CD4-positive, alpha-beta memory T cell (primary cell): ENCODE results near the gene SLC25A1. TPM values are rescaled to one million over a fixed set of nuclear protein-coding genes. Genes with fewer than 3 reads are reported as not detected.

Source experiments
- CTCF ChIA-PET: fragments of 350-600 bp; sonication (Branson Sonifier 250); formaldehyde crosslinking; loops from one replicate; lab custom pipeline; 2021; ENCODE audit warnings: inconsistent platforms; ENCODE audit not compliant: partially characterized antibody; lab: Charles Lee
- POLR2A ChIA-PET: fragments of 350-600 bp; sonication (Branson Sonifier 250); formaldehyde crosslinking; loops from one replicate; lab custom pipeline; 2021; ENCODE audit not compliant: partially characterized antibody; lab: Charles Lee
- DNase-seq, 5 donors: peaks; one replicate each; pipeline versions ENCODE4 v3.0.0 to v3.0.0-alpha.2; 2020 to 2022; ENCODE audit warnings: mixed read lengths in 1 of 5
- H3K27ac ChIP-seq: one replicate; pipeline ENCODE4 v1.7.0; 2013; ENCODE audit warnings: low read depth, low read length
- H3K27me3 ChIP-seq: 2 replicates; pipeline ENCODE4 v1.7.0; 2013; ENCODE audit warnings: mild to moderate bottlenecking, low read length, moderate library complexity; ENCODE audit not compliant: insufficient read depth
- H3K36me3 ChIP-seq: 2 replicates; pipeline ENCODE4 v1.7.0; 2013; ENCODE audit warnings: mild to moderate bottlenecking, low read length, moderate library complexity; ENCODE audit not compliant: insufficient read depth
- H3K4me1 ChIP-seq: 2 replicates; pipeline ENCODE4 v1.7.0; 2013; ENCODE audit warnings: mild to moderate bottlenecking, low read length, moderate library complexity; ENCODE audit not compliant: insufficient read depth
- H3K4me3 ChIP-seq, 2 donors: one replicate each; pipeline ENCODE4 v1.7.0; 2013; ENCODE audit warnings: low read length in 2 of 2, mild to moderate bottlenecking in 1 of 2
- H3K9me3 ChIP-seq, 2 donors: one replicate each; pipeline ENCODE4 v1.7.0; 2013; ENCODE audit warnings: low read length in 2 of 2, control low read depth in 1 of 2; ENCODE audit not compliant: control insufficient read depth in 1 of 2
- H3K27ac Mint-ChIP-seq, 7 donors: one replicate each; pipeline ENCODE4 v1.8.0; 2020 to 2021; ENCODE audit warnings: mixed read lengths in 7 of 7, mild to moderate bottlenecking in 6 of 7, inconsistent platforms in 3 of 7, moderate library complexity in 3 of 7
- H3K27me3 Mint-ChIP-seq, 2 donors: one replicate each; pipeline ENCODE4 v1.8.0; 2020 to 2021; ENCODE audit warnings: mixed read lengths in 2 of 2
- H3K36me3 Mint-ChIP-seq, 2 donors: one replicate each; pipeline ENCODE4 v1.8.0; 2020 to 2021; ENCODE audit warnings: mixed read lengths in 2 of 2, inconsistent platforms in 1 of 2, mild to moderate bottlenecking in 1 of 2
- H3K4me1 Mint-ChIP-seq, 4 donors: one replicate each; pipeline ENCODE4 v1.8.0; 2020 to 2021; ENCODE audit warnings: mixed read lengths in 4 of 4, mild to moderate bottlenecking in 1 of 4
- H3K4me3 Mint-ChIP-seq, 8 donors: one replicate each; pipeline ENCODE4 v1.8.0; 2020 to 2021; ENCODE audit warnings: mixed read lengths in 8 of 8, mild to moderate bottlenecking in 7 of 8, moderate library complexity in 6 of 8, inconsistent platforms in 3 of 8
- H3K9me3 Mint-ChIP-seq, 8 donors: one replicate each; pipeline ENCODE4 v1.8.0; 2020 to 2021; ENCODE audit warnings: mixed read lengths in 8 of 8, mild to moderate bottlenecking in 5 of 8, inconsistent platforms in 3 of 8, moderate library complexity in 1 of 8
- intact Hi-C: fragments of 100-400 bp; cut with micrococcal nuclease; formaldehyde crosslinking; loops from one replicate; pipeline ENCODE4 v1.15.1; 2023
- polyA plus RNA-seq, 2 donors: library from polyadenylated mRNA; unstranded; fragments of 300-500 nt; fragmentation: Illumina TruSeq; gene quantifications; one replicate each; pipeline ENCODE4 v1.2.3, GENCODE V29; 2021
- total RNA-seq, 2 experiments: library from RNA; stranded (reverse); gene quantifications; one replicate each; pipeline ENCODE4 v1.2.3, GENCODE V29; 2021

The SLC25A1 gene
- total and polyA plus RNA-seq, 4 experiments from 2014 or later, result 35.5 to 64.9 (median 39.9) TPM

GRCh38 chr22:19142394-19142793, 36.1 kb downstream of the SLC25A1 start:
- H3K9me3 ChIP-seq, result no peaks in the 10 kb centered on the region
- no peak for DNase-seq
- intact Hi-C loops, result no loop called here
- peaks cover 49% of the 10 kb centered on the region for H3K36me3 ChIP-seq
- Mint-ChIP-seq H3K27me3 (peaks cover 2 to 6% of the 10 kb centered on the region in 2 donors), H3K4me1 (peaks cover 11 to 25% (median 18%) of the 10 kb centered on the region in 4 donors), H3K36me3 (peaks cover 23 to 46% of the 10 kb centered on the region in 2 donors), H3K27ac (peak overlapping the region in 1 of 7 donors; percentile 29), H3K9me3 (no peaks in the 10 kb centered on the region), H3K4me3 (peak overlapping the region in 5 of 8 donors; percentile 15 to 44 (median 41))
- POLR2A ChIA-PET, result interaction anchor here (2.8 kb wide), 1 partner anchor 35 kb away, joined by 12 read pairs; the partner anchor contains the start of gene SLC25A1
- CTCF ChIA-PET, result interaction anchor here (0.7 kb wide), 1 partner anchor 31 kb away, joined by 3 read pairs; no protein-coding TSS in a partner anchor
- H3K4me3 ChIP-seq, result no peak overlapping the region
- H3K27me3 ChIP-seq, result no peaks in the 10 kb centered on the region
- H3K27ac ChIP-seq, result no peak overlapping the region
- H3K4me1 ChIP-seq, result peaks cover 12% of the 10 kb centered on the region

GRCh38 chr22:19139974-19140373, 38.6 kb downstream of the SLC25A1 start:
- intact Hi-C loops, result no loop called here
- no peak overlapping the region for H3K4me3 ChIP-seq
- no peak for DNase-seq
- H3K9me3 ChIP-seq, result no peaks in the 10 kb centered on the region
- CTCF ChIA-PET, result interaction anchor here (0.6 to 1.0 kb wide), 2 partner anchors 239 to 490 kb away, joined by 3 read pairs; no protein-coding TSS in a partner anchor
- Mint-ChIP-seq H3K9me3 (no peaks in the 10 kb centered on the region), H3K4me3 (no peak overlapping the region), H3K36me3 (peaks cover 41 to 67% of the 10 kb centered on the region in 2 donors), H3K27ac (no peak overlapping the region), H3K4me1 (peaks cover 13 to 25% (median 19%) of the 10 kb centered on the region in 4 donors), H3K27me3 (no peaks in the 10 kb centered on the region)
- H3K27ac ChIP-seq, result no peak overlapping the region
- H3K4me1 ChIP-seq, result peaks cover 12% of the 10 kb centered on the region
- peaks cover 65% of the 10 kb centered on the region for H3K36me3 ChIP-seq
- POLR2A ChIA-PET, result no interaction called here
- no peaks in the 10 kb centered on the region for H3K27me3 ChIP-seq

GRCh38 chr22:19139001-19139356, 39.6 kb downstream of the SLC25A1 start:
- peaks cover 6 to 15% (median 11%) of the 10 kb centered on the region in 4 donors for H3K4me1 Mint-ChIP-seq
- POLR2A ChIA-PET, result no interaction called here
- H3K27me3 Mint-ChIP-seq, result no peaks in the 10 kb centered on the region
- H3K36me3 ChIP-seq, result peaks cover 71% of the 10 kb centered on the region
- no peak for DNase-seq
- H3K36me3 Mint-ChIP-seq, result peaks cover 42 to 68% of the 10 kb centered on the region in 2 donors
- H3K4me3 ChIP-seq, result no peak overlapping the region
- CTCF ChIA-PET, result no interaction called here
- no peaks in the 10 kb centered on the region for H3K9me3 Mint-ChIP-seq
- H3K4me1 ChIP-seq, result peaks cover 10% of the 10 kb centered on the region
- intact Hi-C loops, result no loop called here
- H3K27ac Mint-ChIP-seq, result no peak overlapping the region
- no peak overlapping the region for H3K4me3 Mint-ChIP-seq
- H3K27ac ChIP-seq, result no peak overlapping the region
- H3K9me3 ChIP-seq, result no peaks in the 10 kb centered on the region
- H3K27me3 ChIP-seq, result no peaks in the 10 kb centered on the region

GRCh38 chr22:19138217-19139000, 40.1 kb downstream of the SLC25A1 start:
- peaks cover 42 to 71% of the 10 kb centered on the region in 2 donors for H3K36me3 Mint-ChIP-seq
- Histone ChIP-seq H3K27me3 (no peaks in the 10 kb centered on the region), H3K27ac (no peak overlapping the region), H3K9me3 (no peaks in the 10 kb centered on the region), H3K4me1 (peaks cover 4% of the 10 kb centered on the region), H3K36me3 (peaks cover 77% of the 10 kb centered on the region), H3K4me3 (no peak overlapping the region)
- no peak for DNase-seq
- ChIA-PET POLR2A (no interaction called here), CTCF (no interaction called here)
- peaks cover 3 to 9% (median 6%) of the 10 kb centered on the region in 4 donors for H3K4me1 Mint-ChIP-seq
- no peak overlapping the region for H3K4me3 Mint-ChIP-seq
- no peak overlapping the region for H3K27ac Mint-ChIP-seq
- no peaks in the 10 kb centered on the region for H3K9me3 Mint-ChIP-seq
- no peaks in the 10 kb centered on the region for H3K27me3 Mint-ChIP-seq
- intact Hi-C loops, result no loop called here

GRCh38 chr22:19137384-19138216, 40.9 kb downstream of the SLC25A1 start:
- no peaks in the 10 kb centered on the region for H3K4me1 ChIP-seq
- Mint-ChIP-seq H3K27me3 (no peaks in the 10 kb centered on the region), H3K27ac (peak overlapping the region in 1 of 7 donors; percentile 47), H3K4me3 (no peak overlapping the region), H3K36me3 (peaks cover 42 to 77% of the 10 kb centered on the region in 2 donors), H3K9me3 (no peaks in the 10 kb centered on the region), H3K4me1 (peaks cover 1 to 6% (median 2%) of the 10 kb centered on the region in 4 donors)
- POLR2A ChIA-PET, result no interaction called here
- no peak for DNase-seq
- H3K9me3 ChIP-seq, result no peaks in the 10 kb centered on the region
- intact Hi-C loops, result no loop called here
- H3K4me3 ChIP-seq, result no peak overlapping the region
- H3K36me3 ChIP-seq, result peaks cover 82% of the 10 kb centered on the region
- no peak overlapping the region for H3K27ac ChIP-seq
- no peaks in the 10 kb centered on the region for H3K27me3 ChIP-seq
- CTCF ChIA-PET, result no interaction called here

- Mint-ChIP-seq H3K27me3 (no peaks in the 10 kb centered on the region), H3K9me3 (no peaks in the 10 kb centered on the region), H3K36me3 (peaks cover 42 to 79% of the 10 kb centered on the region in 2 donors), H3K4me1 (peaks cover 0 to 6% (median 1%) of the 10 kb centered on the region in 4 donors), H3K27ac (peak overlapping the region in 2 of 7 donors; percentile 7 to 42), H3K4me3 (peak overlapping the region in 1 of 8 donors; percentile 7)
- Histone ChIP-seq H3K9me3 (no peaks in the 10 kb centered on the region), H3K4me3 (no peak overlapping the region), H3K27ac (no peak overlapping the region), H3K27me3 (no peaks in the 10 kb centered on the region), H3K4me1 (no peaks in the 10 kb centered on the region), H3K36me3 (peaks cover 75% of the 10 kb centered on the region)
- DNase-seq, result no peak
- intact Hi-C loops, result no loop called here
- POLR2A ChIA-PET, result no interaction called here
- CTCF ChIA-PET, result no interaction called here
Observed at GRCh38 chr22:19136915-19137314, 41.6 kb downstream of the SLC25A1 start.

- no peaks in the 10 kb centered on the region for H3K9me3 ChIP-seq
- intact Hi-C loops, result no loop called here
- CTCF ChIA-PET, result no interaction called here
- Mint-ChIP-seq H3K9me3 (no peaks in the 10 kb centered on the region), H3K4me1 (peaks cover 0 to 1% (median under 1%) of the 10 kb centered on the region in 4 donors), H3K36me3 (peaks cover 29 to 65% of the 10 kb centered on the region in 2 donors), H3K27ac (peak overlapping the region in 2 of 7 donors; percentile 18 to 66), H3K27me3 (no peaks in the 10 kb centered on the region), H3K4me3 (no peak overlapping the region)
- H3K27ac ChIP-seq, result no peak overlapping the region
- peaks cover 59% of the 10 kb centered on the region for H3K36me3 ChIP-seq
- H3K4me3 ChIP-seq, result no peak overlapping the region
- H3K4me1 ChIP-seq, result no peaks in the 10 kb centered on the region
- DNase-seq, result no peak
- H3K27me3 ChIP-seq, result no peaks in the 10 kb centered on the region
- POLR2A ChIA-PET, result no interaction called here
Observed at GRCh38 chr22:19134874-19135273, 43.7 kb downstream of the SLC25A1 start.
